DOHH2 (cell line): ENCODE measurements around the gene ITGA11.

ENCODE experiments used
- H3F3A ChIP-seq: fragments of 200-600 bp; sonication (generic), shearing (Covaris generic); 2 replicates; pipeline ENCODE4 v1.6.0; 2016; ENCODE audit warnings: antibody characterized with exemption, mild to moderate bottlenecking; ENCODE audit not compliant: control insufficient read depth, insufficient read depth
- H3K27ac ChIP-seq: fragments of 200-600 bp; sonication (generic); 2 replicates; pipeline ENCODE4 v1.5.1; 2014; ENCODE audit warnings: low read depth, mild to moderate bottlenecking, low read length, moderate library complexity
- H3K27me3 ChIP-seq: fragments of 200-600 bp; sonication (generic); 2 replicates; pipeline ENCODE4 v1.6.1; 2014; ENCODE audit warnings: mild to moderate bottlenecking, low read length, mixed read lengths; ENCODE audit not compliant: control insufficient read depth
- H3K36me3 ChIP-seq: fragments of 200-600 bp; sonication (generic); 2 replicates; pipeline ENCODE4 v1.6.1; 2014; ENCODE audit warnings: mild to moderate bottlenecking, low read length, moderate library complexity, mixed read lengths; ENCODE audit not compliant: control insufficient read depth
- H3K4me1 ChIP-seq: fragments of 200-600 bp; sonication (generic); 2 replicates; pipeline ENCODE4 v1.6.1; 2014; ENCODE audit warnings: mild to moderate bottlenecking, low read length, mixed read lengths; ENCODE audit not compliant: control insufficient read depth
- H3K4me2 ChIP-seq: fragments of 200-600 bp; sonication (generic); 2 replicates; pipeline ENCODE4 v1.6.0; 2014; ENCODE audit warnings: mild to moderate bottlenecking, low read length, moderate library complexity
- H3K4me3 ChIP-seq: fragments of 200-600 bp; sonication (generic); 2 replicates; pipeline ENCODE4 v1.5.1; 2014; ENCODE audit warnings: mild to moderate bottlenecking, low read length, mixed read lengths
- H3K79me2 ChIP-seq: fragments of 200-600 bp; sonication (generic); 2 replicates; pipeline ENCODE4 v1.6.1; 2014; ENCODE audit warnings: mild to moderate bottlenecking, low read length, mixed read lengths; ENCODE audit not compliant: control insufficient read depth
- H3K9me2 ChIP-seq: fragments of 200-600 bp; sonication (generic); replicated peaks from 2 replicates; pipeline ENCODE4 v1.6.1; 2014; ENCODE audit warnings: mild to moderate bottlenecking, low read length, mixed read lengths; ENCODE audit not compliant: control insufficient read depth
- H3K9me3 ChIP-seq: fragments of 200-600 bp; sonication (generic); 2 replicates; pipeline ENCODE4 v1.6.1; 2014; ENCODE audit warnings: antibody characterized with exemption, low read length, mixed read lengths; ENCODE audit not compliant: control insufficient read depth, insufficient read depth
- H4K20me1 ChIP-seq: fragments of 200-600 bp; sonication (generic); 2 replicates; pipeline ENCODE4 v1.6.0; 2014; ENCODE audit warnings: low read depth, mild to moderate bottlenecking, antibody characterized with exemption, low read length, moderate library complexity; ENCODE audit not compliant: control insufficient read depth, insufficient read depth
- EZH2phosphoT487 ChIP-seq: fragments of 200-600 bp; sonication (generic); IDR thresholded peaks from 2 replicates; pipeline ENCODE4 v1.6.1; 2017; ENCODE audit warnings: borderline replicate concordance, mild to moderate bottlenecking, antibody characterized with exemption, low read length, moderate library complexity, mixed read lengths
- TF ChIP-seq, protein P1 (sequence below): fragments of 200-600 bp; sonication (generic); IDR thresholded peaks from one replicate; pipeline ENCODE4 v1.5.1; 2014; ENCODE audit warnings: antibody characterized with exemption, mild to moderate bottlenecking, low read depth, low read length; ENCODE audit not compliant: poor library complexity, severe bottlenecking

Gene ITGA11

DNA sequence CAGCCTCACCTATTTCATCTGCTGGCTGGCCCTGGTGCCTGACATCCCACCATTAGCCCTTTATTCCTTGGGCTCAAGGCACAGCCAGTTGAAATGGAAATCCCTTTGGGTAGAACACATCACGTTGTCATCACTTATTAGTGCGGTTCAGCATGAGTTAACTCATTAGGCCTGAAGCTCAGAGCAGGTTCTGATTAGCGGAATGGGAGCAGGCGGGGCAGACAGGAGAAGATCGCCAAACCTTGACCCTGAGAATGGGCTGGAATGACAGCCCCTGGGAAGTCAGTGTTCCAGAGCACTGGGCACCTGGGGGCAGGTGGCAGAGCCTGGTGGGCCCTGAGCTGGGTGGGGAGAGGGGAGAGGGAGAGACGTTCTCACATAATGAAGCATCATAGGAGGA, 5.8 kb downstream of the ITGA11 start:
- Histone ChIP-seq H3K4me3 (no peak overlapping the region), H3K79me2 (no peaks in the 10 kb centered on the region), H3K9me2 (no peaks in the 10 kb centered on the region), H3K4me1 (no peaks in the 10 kb centered on the region), H3F3A (no peaks in the 10 kb centered on the region), H3K27ac (no peak overlapping the region), H3K9me3 (no peaks in the 10 kb centered on the region), H3K36me3 (no peaks in the 10 kb centered on the region), H3K4me2 (no peak overlapping the region), H3K27me3 (peaks cover 3% of the 10 kb centered on the region; the same call in 1 of the 2 replicates), H4K20me1 (no peaks in the 10 kb centered on the region)
- TF ChIP-seq, protein P1, sequence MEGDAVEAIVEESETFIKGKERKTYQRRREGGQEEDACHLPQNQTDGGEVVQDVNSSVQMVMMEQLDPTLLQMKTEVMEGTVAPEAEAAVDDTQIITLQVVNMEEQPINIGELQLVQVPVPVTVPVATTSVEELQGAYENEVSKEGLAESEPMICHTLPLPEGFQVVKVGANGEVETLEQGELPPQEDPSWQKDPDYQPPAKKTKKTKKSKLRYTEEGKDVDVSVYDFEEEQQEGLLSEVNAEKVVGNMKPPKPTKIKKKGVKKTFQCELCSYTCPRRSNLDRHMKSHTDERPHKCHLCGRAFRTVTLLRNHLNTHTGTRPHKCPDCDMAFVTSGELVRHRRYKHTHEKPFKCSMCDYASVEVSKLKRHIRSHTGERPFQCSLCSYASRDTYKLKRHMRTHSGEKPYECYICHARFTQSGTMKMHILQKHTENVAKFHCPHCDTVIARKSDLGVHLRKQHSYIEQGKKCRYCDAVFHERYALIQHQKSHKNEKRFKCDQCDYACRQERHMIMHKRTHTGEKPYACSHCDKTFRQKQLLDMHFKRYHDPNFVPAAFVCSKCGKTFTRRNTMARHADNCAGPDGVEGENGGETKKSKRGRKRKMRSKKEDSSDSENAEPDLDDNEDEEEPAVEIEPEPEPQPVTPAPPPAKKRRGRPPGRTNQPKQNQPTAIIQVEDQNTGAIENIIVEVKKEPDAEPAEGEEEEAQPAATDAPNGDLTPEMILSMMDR: no peak
- no peak for TF ChIP-seq EZH2phosphoT487

DNA sequence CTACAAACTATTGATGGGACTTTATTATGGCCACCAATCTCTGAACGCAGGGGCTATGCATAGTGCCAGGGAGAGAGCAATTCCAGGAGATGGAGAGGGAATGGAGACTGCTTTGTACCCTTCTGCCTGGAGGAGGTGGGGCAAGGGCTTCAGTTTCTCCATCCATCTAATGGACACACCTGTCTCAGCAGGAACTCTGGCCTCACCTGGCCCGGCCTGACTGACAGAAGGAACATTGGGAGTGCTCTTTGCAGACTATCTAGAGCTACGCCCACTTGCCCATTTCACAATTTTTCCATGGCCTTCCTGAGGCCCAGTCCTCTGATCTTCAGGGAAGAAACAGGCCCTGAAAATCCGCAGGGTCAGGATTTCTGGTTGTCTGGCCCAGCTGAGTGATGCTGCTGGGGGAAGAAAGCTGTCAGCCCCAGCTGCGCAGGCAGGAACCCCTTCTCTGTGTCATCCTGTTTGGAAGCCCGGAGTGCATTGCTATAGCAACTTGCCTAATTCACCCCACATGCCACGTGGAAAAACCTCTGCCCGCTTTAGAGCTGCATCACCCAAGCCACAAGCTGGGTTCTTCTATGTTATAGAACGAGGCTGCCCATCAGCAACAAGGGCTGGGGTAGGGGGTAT, 6.4 kb downstream of the ITGA11 start:
- no peaks in the 10 kb centered on the region for H3K36me3 ChIP-seq
- no peaks in the 10 kb centered on the region for H3K4me1 ChIP-seq
- peaks cover 3% of the 10 kb centered on the region; the same call in 1 of the 2 replicates for H3K27me3 ChIP-seq
- no peaks in the 10 kb centered on the region for H3K9me3 ChIP-seq
- no peak overlapping the region for H3K4me2 ChIP-seq
- no peaks in the 10 kb centered on the region for H3F3A ChIP-seq
- H3K27ac ChIP-seq: no peak overlapping the region
- H3K79me2 ChIP-seq: no peaks in the 10 kb centered on the region
- no peaks in the 10 kb centered on the region for H3K9me2 ChIP-seq
- H3K4me3 ChIP-seq: no peak overlapping the region
- no peaks in the 10 kb centered on the region for H4K20me1 ChIP-seq
- no peak for TF ChIP-seq EZH2phosphoT487
- TF ChIP-seq, protein P1: no peak

- Histone ChIP-seq H3K9me2 (no peaks in the 10 kb centered on the region), H3K9me3 (no peaks in the 10 kb centered on the region), H4K20me1 (no peaks in the 10 kb centered on the region), H3K36me3 (no peaks in the 10 kb centered on the region), H3K4me2 (no peak overlapping the region), H3K4me3 (no peak overlapping the region), H3F3A (no peaks in the 10 kb centered on the region), H3K79me2 (no peaks in the 10 kb centered on the region), H3K4me1 (no peaks in the 10 kb centered on the region), H3K27ac (no peak overlapping the region), H3K27me3 (peaks cover 3% of the 10 kb centered on the region; the same call in 1 of the 2 replicates)
- TF ChIP-seq, protein P1: no peak
- no peak for TF ChIP-seq EZH2phosphoT487
Observed at GRCh38 chr15:68424754-68425390, 7.1 kb downstream of the ITGA11 start.
